SK-N-SH treated with all-trans-retinoic acid at 6 μM for 48 hours (cell line): Measurements from ENCODE around the gene TMCO2.

Source experiments
- ARNTL ChIP-seq: fragments of 450-650 bp; formaldehyde crosslinking; IDR thresholded peaks from 2 replicates; pipeline ENCODE4 v1.5.0; 2020; ENCODE audit warnings: low read depth, mild to moderate bottlenecking, moderate library complexity, borderline replicate concordance
- CREB5 ChIP-seq: fragments of 250-450 bp; sonication (Bioruptor Pico); IDR thresholded peaks from 2 replicates; pipeline ENCODE4 v1.5.1; 2020; ENCODE audit warnings: low read depth, mild to moderate bottlenecking, moderate library complexity
- CSRNP3 ChIP-seq: fragments of 250-450 bp; sonication (Bioruptor Pico); IDR thresholded peaks from 2 replicates; pipeline ENCODE4 v1.5.1; 2021; ENCODE audit warnings: mild to moderate bottlenecking, moderate library complexity
- GLIS3 ChIP-seq: fragments of 250-450 bp; sonication (Bioruptor Pico); IDR thresholded peaks from 2 replicates; pipeline ENCODE4 v1.5.0; 2020; ENCODE audit warnings: mild to moderate bottlenecking, moderate library complexity
- PATZ1 ChIP-seq: fragments of 250-450 bp; sonication (Bioruptor Pico); IDR thresholded peaks from 2 replicates; pipeline ENCODE4 v1.8.0; 2020; ENCODE audit warnings: mild to moderate bottlenecking, moderate library complexity, borderline replicate concordance
- POU6F1 ChIP-seq: fragments of 250-450 bp; sonication (Bioruptor Pico); IDR thresholded peaks from 2 replicates; pipeline ENCODE4 v1.8.0; 2021; ENCODE audit warnings: low read depth, mild to moderate bottlenecking, moderate library complexity, borderline replicate concordance
- SNAI2 ChIP-seq: fragments of 250-450 bp; sonication (Bioruptor Pico); IDR thresholded peaks from 2 replicates; pipeline ENCODE4 v1.5.0; 2020; ENCODE audit warnings: mild to moderate bottlenecking, moderate library complexity
- TSHZ2 ChIP-seq: fragments of 250-450 bp; sonication (Bioruptor Pico); IDR thresholded peaks from 2 replicates; pipeline ENCODE4 v1.5.0; 2020; ENCODE audit warnings: mild to moderate bottlenecking, moderate library complexity
- ZC3H10 ChIP-seq: fragments of 250-450 bp; sonication (Bioruptor Pico); IDR thresholded peaks from 2 replicates; pipeline ENCODE4 v1.5.1; 2021; ENCODE audit warnings: mild to moderate bottlenecking, moderate library complexity
- ZFP3 ChIP-seq: fragments of 250-450 bp; sonication (Bioruptor Pico); IDR thresholded peaks from 2 replicates; pipeline ENCODE4 v1.5.0; 2020; ENCODE audit warnings: mild to moderate bottlenecking, moderate library complexity
- ZFP30 ChIP-seq: fragments of 450-650 bp; formaldehyde crosslinking; IDR thresholded peaks from 2 replicates; pipeline ENCODE4 v1.5.0; 2022; ENCODE audit warnings: mild to moderate bottlenecking, moderate library complexity
- ZNF565 ChIP-seq: fragments of 450-650 bp; formaldehyde crosslinking; conservative IDR thresholded peaks from 2 replicates; pipeline ENCODE4 v1.5.0; 2020; ENCODE audit warnings: low read depth, mild to moderate bottlenecking, moderate library complexity
- ZNF70 ChIP-seq: fragments of 450-650 bp; formaldehyde crosslinking; IDR thresholded peaks from 2 replicates; pipeline ENCODE4 v1.5.0; 2020; ENCODE audit warnings: mild to moderate bottlenecking, moderate library complexity

GRCh38 chr1:40245686-40246085, 2.1 kb upstream of the TMCO2 start:
- TF ChIP-seq CSRNP3 (CRISPR knock-in tag) = no peak
- no peak for TF ChIP-seq SNAI2
- no peak for TF ChIP-seq ZFP3
- TF ChIP-seq CREB5 (CRISPR knock-in tag) = no peak
- no peak for TF ChIP-seq PATZ1 (CRISPR knock-in tag)
- TF ChIP-seq ARNTL = no peak
- TF ChIP-seq TSHZ2 (CRISPR knock-in tag) = no peak
- TF ChIP-seq ZFP30 = no peak
- TF ChIP-seq ZC3H10 (CRISPR knock-in tag) = no peak
- TF ChIP-seq ZNF70 (CRISPR knock-in tag) = no peak
- no peak for TF ChIP-seq GLIS3 (CRISPR knock-in tag)
- no peak for TF ChIP-seq POU6F1 (CRISPR knock-in tag)
- no peak for TF ChIP-seq ZNF565 (CRISPR knock-in tag)
